Neutrophil (primary cell): ENCODE data around the gene SLCO2B1.

Source experiments
- H3K27ac ChIP-seq: fragments of 200-600 bp; sonication (generic); 2 replicates; pipeline ENCODE4 v1.5.1; 2016; ENCODE audit warnings: mild to moderate bottlenecking, moderate library complexity
- H3K27me3 ChIP-seq: fragments of 200-600 bp; sonication (generic); 2 replicates; pipeline ENCODE4 v1.6.0; 2016; ENCODE audit warnings: mild to moderate bottlenecking
- H3K36me3 ChIP-seq: fragments of 200-600 bp; sonication (generic); 2 replicates; pipeline ENCODE4 v1.5.1; 2017
- H3K4me1 ChIP-seq, 2 experiments: fragments of 200-600 bp in 1 of 2; sonication (generic) in 1 of 2; 1 replicate in 1 of 2; 2 replicates in 1 of 2; pipeline versions ENCODE4 v1.5.1 to v1.6.1; 2013 to 2016; ENCODE audit warnings: low read depth in 1 of 2, low read length in 1 of 2, mild to moderate bottlenecking in 1 of 2, moderate library complexity in 1 of 2; ENCODE audit not compliant: control insufficient read depth in 1 of 2, insufficient read depth in 1 of 2
- H3K4me3 ChIP-seq, 2 experiments: fragments of 200-600 bp in 1 of 2; sonication (generic) in 1 of 2; 1 replicate in 1 of 2; 2 replicates in 1 of 2; pipeline ENCODE4 v1.5.1; 2013 to 2016; ENCODE audit warnings: low read depth in 1 of 2, low read length in 1 of 2, mild to moderate bottlenecking in 1 of 2, moderate library complexity in 1 of 2
- H3K9me3 ChIP-seq: fragments of 200-600 bp; sonication (generic); 2 replicates; pipeline ENCODE4 v1.5.1; 2016
- CTCF ChIP-seq: fragments of 200-600 bp; sonication (generic); IDR thresholded peaks from 2 replicates; pipeline ENCODE4 v1.5.1; 2016; ENCODE audit warnings: antibody characterized with exemption

The SLCO2B1 gene

DNA sequence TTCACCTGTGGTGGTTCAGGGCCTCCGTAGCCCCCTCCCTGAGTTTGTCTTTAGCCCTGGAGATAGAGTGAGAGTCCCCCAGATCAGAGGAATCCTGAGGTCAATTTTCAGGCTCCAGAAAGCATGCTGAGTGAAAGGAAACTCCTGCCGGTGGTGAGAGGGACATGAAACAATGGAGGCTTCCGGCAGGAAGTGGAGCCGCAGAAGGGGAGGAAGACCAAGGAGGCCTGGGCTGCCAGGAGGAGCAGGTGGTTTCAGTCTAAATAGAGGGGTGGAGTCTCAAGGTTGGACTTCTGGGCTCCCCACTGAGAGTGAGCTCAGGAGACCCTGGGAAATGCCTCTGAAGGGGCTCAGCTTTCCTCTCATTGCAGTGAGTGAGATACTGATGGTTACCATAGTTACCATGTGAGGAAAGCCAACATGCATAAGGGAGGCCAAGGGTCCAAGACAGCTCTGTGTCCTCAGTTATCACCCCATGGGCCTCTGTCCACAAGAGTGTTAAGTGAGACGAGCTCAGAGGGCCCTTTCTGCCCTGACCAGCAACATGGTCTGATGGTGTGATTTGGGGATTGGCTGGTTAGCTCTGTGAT lies 10.7 kb downstream of the SLCO2B1 start:
- no peak for TF ChIP-seq CTCF
- no peaks in the 10 kb centered on the region for H3K9me3 ChIP-seq
- H3K4me3 ChIP-seq, result no peak overlapping the region
- no peaks in the 10 kb centered on the region for H3K36me3 ChIP-seq
- peaks cover 21% of the 10 kb centered on the region for H3K27me3 ChIP-seq
- H3K4me1 ChIP-seq, result no peaks in the 10 kb centered on the region
- H3K27ac ChIP-seq, result no peak overlapping the region

DNA sequence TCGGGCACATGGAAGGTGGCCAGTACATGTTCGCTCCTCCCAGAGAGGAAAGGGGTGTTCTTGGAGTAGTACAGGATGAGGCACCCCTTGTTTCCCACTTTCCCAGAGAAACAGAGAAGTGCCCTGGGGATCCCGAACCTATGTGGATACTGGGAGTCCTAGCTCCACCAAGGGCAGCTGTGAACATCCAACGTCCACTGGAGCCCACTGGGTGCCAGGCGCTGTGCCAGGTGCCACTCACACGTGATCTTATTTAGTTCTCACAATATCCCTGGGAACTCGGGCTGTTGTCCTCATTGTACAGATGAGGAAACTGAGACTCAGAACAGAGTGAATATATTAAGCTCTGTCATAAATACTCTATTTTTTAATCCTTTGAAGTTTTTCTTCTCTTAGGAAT lies 12.0 kb downstream of the SLCO2B1 start:
- Histone ChIP-seq H3K27me3 (peaks cover 21% of the 10 kb centered on the region), H3K4me1 (no peaks in the 10 kb centered on the region), H3K36me3 (no peaks in the 10 kb centered on the region), H3K4me3 (no peak overlapping the region), H3K9me3 (no peaks in the 10 kb centered on the region), H3K27ac (no peak overlapping the region)
- TF ChIP-seq CTCF, result no peak

DNA sequence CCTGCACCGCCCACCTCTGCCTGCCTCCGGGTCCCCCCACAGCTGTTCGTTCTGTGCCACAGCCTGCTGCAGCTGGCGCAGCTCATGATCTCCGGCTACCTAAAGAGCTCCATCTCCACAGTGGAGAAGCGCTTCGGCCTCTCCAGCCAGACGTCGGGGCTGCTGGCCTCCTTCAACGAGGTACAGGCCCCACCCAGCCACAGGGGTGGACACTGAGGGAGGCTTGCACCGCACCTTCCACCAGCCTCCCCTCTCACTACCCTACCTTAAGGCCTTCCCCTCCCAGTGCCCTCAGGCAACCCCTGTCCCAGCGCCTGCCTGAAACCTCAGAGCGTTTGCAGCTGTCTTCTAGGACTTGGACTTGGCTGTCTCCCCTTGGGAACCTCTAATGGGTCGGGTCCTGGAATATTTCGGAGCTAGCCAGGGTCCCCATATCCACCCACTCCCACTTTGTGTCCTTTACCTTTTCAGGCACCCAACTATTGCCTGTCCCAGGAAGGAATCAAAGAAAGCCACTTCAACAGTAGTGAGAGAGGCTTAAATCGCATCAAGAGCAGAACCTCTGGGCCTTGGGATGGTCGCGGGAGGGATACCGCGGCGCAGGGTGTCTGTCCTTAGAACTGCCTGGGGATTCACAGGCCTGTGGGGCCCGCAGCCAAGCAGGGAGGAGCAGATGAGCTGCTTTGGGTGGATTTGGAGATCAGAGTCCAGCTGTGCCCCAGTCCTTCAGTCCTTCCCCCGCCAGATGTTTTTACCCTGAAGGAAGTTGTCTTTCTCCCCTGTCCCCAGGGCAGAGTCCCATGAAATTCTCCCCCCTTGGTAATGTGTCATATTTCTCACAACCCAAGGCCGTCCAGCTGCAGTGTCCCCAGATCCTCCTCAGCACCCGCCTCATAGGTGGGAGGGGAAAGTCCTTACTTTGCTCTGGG lies 13.3 kb downstream of the SLCO2B1 start:
- peaks cover 21% of the 10 kb centered on the region for H3K27me3 ChIP-seq
- H3K27ac ChIP-seq, result no peak overlapping the region
- H3K4me1 ChIP-seq, result no peaks in the 10 kb centered on the region
- H3K9me3 ChIP-seq, result no peaks in the 10 kb centered on the region
- TF ChIP-seq CTCF, result no peak
- no peaks in the 10 kb centered on the region for H3K36me3 ChIP-seq
- no peak overlapping the region for H3K4me3 ChIP-seq

DNA sequence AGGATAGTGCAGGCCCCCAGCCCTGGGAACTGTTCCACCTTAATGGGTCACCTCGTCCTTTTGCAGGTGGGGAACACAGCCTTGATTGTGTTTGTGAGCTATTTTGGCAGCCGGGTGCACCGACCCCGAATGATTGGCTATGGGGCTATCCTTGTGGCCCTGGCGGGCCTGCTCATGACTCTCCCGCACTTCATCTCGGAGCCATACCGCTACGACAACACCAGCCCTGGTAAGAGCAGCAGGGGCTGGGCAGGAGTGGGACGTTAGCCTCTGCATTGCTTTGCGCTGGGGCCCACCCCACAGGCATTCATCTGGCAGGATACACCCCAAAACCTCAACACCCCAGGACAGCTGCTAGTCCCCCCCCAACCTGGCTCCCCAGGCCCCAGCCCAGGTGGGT lies 14.8 kb downstream of the SLCO2B1 start:
- H3K4me1 ChIP-seq, result no peaks in the 10 kb centered on the region
- TF ChIP-seq CTCF, result no peak
- H3K27ac ChIP-seq, result no peak overlapping the region
- H3K27me3 ChIP-seq, result peaks cover 10% of the 10 kb centered on the region
- no peak overlapping the region for H3K4me3 ChIP-seq
- no peaks in the 10 kb centered on the region for H3K9me3 ChIP-seq
- H3K36me3 ChIP-seq, result no peaks in the 10 kb centered on the region

- no peak for TF ChIP-seq CTCF
- no peaks in the 10 kb centered on the region for H3K9me3 ChIP-seq
- no peaks in the 10 kb centered on the region for H3K36me3 ChIP-seq
- no peak overlapping the region for H3K4me3 ChIP-seq
- no peaks in the 10 kb centered on the region for H3K4me1 ChIP-seq
- no peak overlapping the region for H3K27ac ChIP-seq
- peaks cover 1% of the 10 kb centered on the region for H3K27me3 ChIP-seq
These were observed 15.9 kb downstream of the SLCO2B1 start for GRCh38 chr11:75166791-75167190.
